T-helper 1 cell treated with Interleukin-12 subunit alpha and Interleukin-12 subunit beta and Interleukin-4 antibody, amounts not matched to agents 30 μg/mL and 1 μg/mL, for 36 hours (primary cell): ENCODE results near the gene CHRNA4.

ENCODE experiments used
- H3K27ac Mint-ChIP-seq: one replicate; pipeline ENCODE4 v1.8.0; 2021; ENCODE audit warnings: mild to moderate bottlenecking, mixed read lengths
- H3K27me3 Mint-ChIP-seq: one replicate; pipeline ENCODE4 v1.8.0; 2021; ENCODE audit warnings: low read depth, mixed read lengths
- H3K36me3 Mint-ChIP-seq: one replicate; pipeline ENCODE4 v1.8.0; 2021; ENCODE audit warnings: low read depth, mixed read lengths
- H3K4me1 Mint-ChIP-seq: one replicate; pipeline ENCODE4 v1.8.0; 2021; ENCODE audit warnings: low read depth, mixed read lengths
- H3K4me3 Mint-ChIP-seq: one replicate; pipeline ENCODE4 v1.8.0; 2021; ENCODE audit warnings: mild to moderate bottlenecking, moderate library complexity, mixed read lengths
- H3K9me3 Mint-ChIP-seq: one replicate; pipeline ENCODE4 v1.8.0; 2021; ENCODE audit warnings: mixed read lengths

The CHRNA4 gene

DNA sequence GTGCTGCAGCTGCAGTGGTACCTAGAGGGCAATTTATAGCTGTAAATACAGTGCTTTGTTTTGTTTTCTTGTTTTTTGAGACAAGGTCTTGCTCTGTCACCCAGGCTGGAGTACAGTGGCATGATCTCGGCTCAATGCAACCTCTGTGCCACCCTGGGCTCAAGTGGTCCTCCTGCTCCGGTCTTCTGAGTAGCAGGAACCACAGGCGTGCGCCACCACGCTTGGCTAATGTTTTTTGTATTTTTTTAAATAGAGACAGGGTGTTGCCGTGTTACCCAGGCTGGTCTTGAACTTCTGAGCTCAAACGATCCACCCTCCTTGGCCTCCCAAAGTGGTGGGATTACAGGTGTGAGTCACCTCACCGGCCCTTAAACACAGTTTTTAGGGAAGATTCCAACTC lies 26.8 kb downstream of the CHRNA4 start:
- Mint-ChIP-seq H3K36me3 (no peaks in the 10 kb centered on the region), H3K4me3 (no peak overlapping the region), H3K4me1 (no peaks in the 10 kb centered on the region), H3K27ac (no peak overlapping the region), H3K27me3 (peaks cover 6% of the 10 kb centered on the region), H3K9me3 (peaks cover 21% of the 10 kb centered on the region)

DNA sequence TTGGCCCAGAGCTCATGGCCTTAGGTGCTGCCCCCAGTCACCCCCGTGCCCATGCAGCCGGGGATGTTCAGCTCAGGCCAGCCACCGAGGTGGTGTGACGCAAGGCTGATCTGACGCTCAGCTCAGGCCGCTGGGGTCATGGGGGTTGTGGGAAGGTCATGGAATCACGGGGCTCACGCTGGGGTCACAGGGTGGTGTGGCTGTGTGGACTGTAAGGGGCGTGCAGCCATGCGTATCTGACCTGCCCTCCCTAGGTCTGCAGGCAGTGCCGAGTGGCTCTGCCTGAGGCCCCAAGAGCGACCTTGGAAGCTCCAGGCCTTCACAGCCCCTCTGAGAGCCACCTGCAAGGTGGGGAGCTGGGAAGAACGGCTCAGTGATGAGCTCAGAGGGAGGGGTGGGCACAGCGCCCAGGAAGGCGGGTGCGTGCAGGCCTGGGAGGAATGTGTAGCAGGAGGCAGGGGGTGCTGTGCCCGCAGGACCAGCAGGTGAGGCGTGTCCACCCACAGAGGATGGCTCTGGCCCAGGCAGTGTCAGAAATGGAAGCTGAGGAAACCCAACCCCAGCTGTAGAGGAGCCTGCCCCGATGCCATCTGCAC lies 27.8 kb downstream of the CHRNA4 start:
- Mint-ChIP-seq H3K27ac (no peak overlapping the region), H3K9me3 (peaks cover 15% of the 10 kb centered on the region), H3K36me3 (no peaks in the 10 kb centered on the region), H3K4me1 (no peaks in the 10 kb centered on the region), H3K4me3 (no peak overlapping the region), H3K27me3 (peaks cover 6% of the 10 kb centered on the region)

- no peaks in the 10 kb centered on the region for H3K36me3 Mint-ChIP-seq
- H3K27ac Mint-ChIP-seq, result no peak overlapping the region
- H3K9me3 Mint-ChIP-seq, result peaks cover 15% of the 10 kb centered on the region
- H3K4me3 Mint-ChIP-seq, result no peak overlapping the region
- peaks cover 6% of the 10 kb centered on the region for H3K27me3 Mint-ChIP-seq
- no peaks in the 10 kb centered on the region for H3K4me1 Mint-ChIP-seq
Observed at GRCh38 chr20:63332488-63333240, 28.5 kb downstream of the CHRNA4 start.

- no peak overlapping the region for H3K27ac Mint-ChIP-seq
- H3K4me3 Mint-ChIP-seq, result no peak overlapping the region
- peaks cover 3% of the 10 kb centered on the region for H3K4me1 Mint-ChIP-seq
- H3K27me3 Mint-ChIP-seq, result peaks cover 4% of the 10 kb centered on the region
- peaks cover 15% of the 10 kb centered on the region for H3K9me3 Mint-ChIP-seq
- H3K36me3 Mint-ChIP-seq, result no peaks in the 10 kb centered on the region
Observed at GRCh38 chr20:63331741-63332400, 29.3 kb downstream of the CHRNA4 start.

DNA sequence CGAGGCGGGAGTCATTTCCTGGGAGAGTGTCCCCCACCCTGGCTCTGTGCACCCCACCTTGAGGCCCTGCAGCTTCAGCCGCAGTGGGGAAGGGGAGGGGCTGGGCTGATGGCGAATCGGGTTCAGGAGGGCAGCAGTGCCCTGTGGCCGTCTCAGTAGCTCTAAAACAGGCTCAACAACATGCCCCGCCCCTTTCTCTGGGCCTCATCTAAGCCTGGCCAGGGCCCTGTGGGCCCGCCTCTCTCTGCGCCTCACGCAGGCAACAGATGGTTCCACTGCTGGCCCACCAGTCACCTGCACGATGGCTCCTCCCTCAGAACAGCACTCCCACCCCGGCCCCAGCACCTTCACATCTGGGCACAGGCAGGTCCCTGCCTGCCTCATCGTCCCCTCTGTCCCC lies 30.2 kb downstream of the CHRNA4 start:
- H3K9me3 Mint-ChIP-seq, result peaks cover 15% of the 10 kb centered on the region
- H3K4me1 Mint-ChIP-seq, result peaks cover 3% of the 10 kb centered on the region
- H3K27ac Mint-ChIP-seq, result no peak overlapping the region
- H3K27me3 Mint-ChIP-seq, result no peaks in the 10 kb centered on the region
- H3K4me3 Mint-ChIP-seq, result no peak overlapping the region
- no peaks in the 10 kb centered on the region for H3K36me3 Mint-ChIP-seq

- H3K4me3 Mint-ChIP-seq, result no peak overlapping the region
- peaks cover 10% of the 10 kb centered on the region for H3K9me3 Mint-ChIP-seq
- peaks cover 3% of the 10 kb centered on the region for H3K4me1 Mint-ChIP-seq
- H3K36me3 Mint-ChIP-seq, result no peaks in the 10 kb centered on the region
- H3K27me3 Mint-ChIP-seq, result no peaks in the 10 kb centered on the region
- H3K27ac Mint-ChIP-seq, result no peak overlapping the region
Observed at GRCh38 chr20:63330084-63330760, 30.9 kb downstream of the CHRNA4 start.

DNA sequence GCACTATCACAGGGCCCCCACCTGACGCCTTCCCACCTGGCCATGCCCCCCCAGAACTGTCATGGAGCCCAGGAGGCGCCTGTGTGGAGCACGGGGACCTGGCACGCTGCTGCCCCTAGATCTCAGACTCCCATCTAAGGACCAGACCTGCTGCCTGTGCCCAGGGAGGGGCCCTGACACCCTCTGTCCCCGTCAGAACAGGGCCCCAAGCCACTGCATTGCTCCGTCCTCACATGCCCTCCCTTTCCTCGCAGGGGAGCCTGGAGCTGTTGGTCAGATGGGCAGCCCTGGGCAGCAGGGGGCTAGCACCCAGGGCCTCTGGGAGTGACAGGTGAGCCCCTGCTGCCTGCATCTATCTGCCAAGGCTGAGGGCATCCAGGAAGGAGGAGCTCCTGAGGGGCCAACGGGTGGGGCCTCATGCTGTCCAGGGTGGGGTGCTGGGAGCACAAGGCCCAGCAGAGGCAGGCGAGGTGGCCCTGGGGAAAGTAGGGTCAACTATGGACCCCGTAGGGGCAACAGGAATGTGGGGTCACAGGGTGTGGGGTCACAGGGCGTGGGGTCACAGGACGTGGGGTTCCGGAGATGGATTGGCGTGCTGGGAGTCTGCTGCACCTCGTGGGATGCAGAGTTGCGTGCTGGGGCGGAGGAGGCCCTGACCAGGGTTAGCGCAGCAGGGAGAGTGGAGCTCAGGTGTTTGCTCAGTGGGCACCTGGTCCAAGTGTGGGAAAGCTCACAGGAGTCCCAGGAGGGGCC lies 31.6 kb downstream of the CHRNA4 start:
- Mint-ChIP-seq H3K4me3 (no peak overlapping the region), H3K36me3 (no peaks in the 10 kb centered on the region), H3K9me3 (peaks cover 10% of the 10 kb centered on the region), H3K4me1 (peaks cover 3% of the 10 kb centered on the region), H3K27me3 (no peaks in the 10 kb centered on the region), H3K27ac (no peak overlapping the region)

GRCh38 chr20:63328718-63329275 lies 32.4 kb downstream of the CHRNA4 start:
- H3K27ac Mint-ChIP-seq, result no peak overlapping the region
- H3K27me3 Mint-ChIP-seq, result no peaks in the 10 kb centered on the region
- no peaks in the 10 kb centered on the region for H3K36me3 Mint-ChIP-seq

DNA sequence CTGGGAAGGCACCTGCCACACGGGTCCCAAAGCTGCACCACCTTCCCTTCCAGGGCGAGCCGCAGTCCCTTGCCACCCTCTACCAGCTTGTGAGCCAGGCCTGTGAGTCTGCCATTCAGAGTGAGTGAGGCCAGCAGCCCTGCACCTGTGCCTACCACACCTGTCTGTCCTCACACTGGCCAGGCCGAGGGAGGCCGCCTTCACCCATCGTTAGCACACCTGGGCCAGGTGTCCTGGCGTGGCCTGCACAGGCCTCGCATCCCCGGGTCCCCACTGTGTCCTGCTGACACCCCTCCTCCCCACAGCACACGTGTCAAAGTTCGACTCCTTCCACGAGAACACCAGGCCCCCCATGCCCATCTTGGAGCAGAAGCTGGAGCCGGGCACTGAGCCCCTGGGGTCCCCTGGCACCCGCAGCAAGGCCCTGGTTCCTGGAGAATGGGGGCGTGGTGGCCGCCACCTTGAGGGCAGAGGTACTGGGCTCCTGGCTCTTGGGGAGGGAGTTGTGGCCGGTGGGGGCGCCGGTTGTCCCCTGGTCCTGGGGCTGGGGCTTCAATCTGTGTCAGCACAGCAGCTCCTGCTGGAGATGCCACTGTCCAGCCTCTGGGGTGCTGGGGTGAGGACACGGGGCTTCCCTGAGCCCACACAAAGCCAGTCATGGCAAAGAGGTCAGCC lies 33.0 kb downstream of the CHRNA4 start:
- Mint-ChIP-seq H3K27ac (peak overlapping the region; percentile 26), H3K4me1 (peaks cover 3% of the 10 kb centered on the region), H3K9me3 (peaks cover 10% of the 10 kb centered on the region), H3K4me3 (no peak overlapping the region), H3K36me3 (no peaks in the 10 kb centered on the region), H3K27me3 (no peaks in the 10 kb centered on the region)

More at GRCh38 chr20:63328718-63329275, 32.4 kb downstream of the CHRNA4 start:
- peaks cover 3% of the 10 kb centered on the region for H3K4me1 Mint-ChIP-seq
- peaks cover 10% of the 10 kb centered on the region for H3K9me3 Mint-ChIP-seq
- no peak overlapping the region for H3K4me3 Mint-ChIP-seq

DNA sequence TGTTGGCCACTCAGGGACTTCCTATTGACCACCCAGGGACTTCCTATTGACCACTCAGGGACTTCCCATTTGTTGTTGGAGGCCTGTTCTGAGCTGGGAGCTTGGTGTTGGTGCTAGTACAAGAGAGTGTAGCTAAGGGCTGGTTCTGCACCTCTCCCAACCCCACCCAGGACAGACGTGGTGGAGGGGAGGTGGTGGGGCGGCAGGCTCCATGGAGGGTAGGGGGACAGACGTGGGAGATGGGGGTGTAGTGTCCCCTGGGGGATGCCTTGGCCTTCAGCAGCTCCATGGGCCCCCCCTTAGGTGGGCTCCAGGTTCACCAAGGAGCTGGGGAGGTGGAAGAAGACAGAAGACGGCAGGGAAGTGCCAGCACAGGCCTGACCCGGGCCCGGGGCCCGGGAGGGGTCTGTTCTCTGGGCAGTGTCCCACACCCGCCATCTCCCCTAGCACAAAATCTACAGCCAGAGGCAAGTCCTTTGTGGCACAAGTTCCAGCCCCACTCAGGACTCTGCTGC lies 33.9 kb downstream of the CHRNA4 start:
- Mint-ChIP-seq H3K36me3 (no peaks in the 10 kb centered on the region), H3K27ac (peak overlapping the region; percentile 81), H3K4me3 (no peak overlapping the region), H3K9me3 (peaks cover 10% of the 10 kb centered on the region), H3K27me3 (no peaks in the 10 kb centered on the region), H3K4me1 (peaks cover 3% of the 10 kb centered on the region)

- H3K27me3 Mint-ChIP-seq, result no peaks in the 10 kb centered on the region
- no peaks in the 10 kb centered on the region for H3K36me3 Mint-ChIP-seq
- H3K27ac Mint-ChIP-seq, result peak overlapping the region; percentile 81
- H3K4me1 Mint-ChIP-seq, result peaks cover 3% of the 10 kb centered on the region
- peaks cover 3% of the 10 kb centered on the region for H3K9me3 Mint-ChIP-seq
- no peak overlapping the region for H3K4me3 Mint-ChIP-seq
Observed at GRCh38 chr20:63326314-63327230, 34.6 kb downstream of the CHRNA4 start.

DNA sequence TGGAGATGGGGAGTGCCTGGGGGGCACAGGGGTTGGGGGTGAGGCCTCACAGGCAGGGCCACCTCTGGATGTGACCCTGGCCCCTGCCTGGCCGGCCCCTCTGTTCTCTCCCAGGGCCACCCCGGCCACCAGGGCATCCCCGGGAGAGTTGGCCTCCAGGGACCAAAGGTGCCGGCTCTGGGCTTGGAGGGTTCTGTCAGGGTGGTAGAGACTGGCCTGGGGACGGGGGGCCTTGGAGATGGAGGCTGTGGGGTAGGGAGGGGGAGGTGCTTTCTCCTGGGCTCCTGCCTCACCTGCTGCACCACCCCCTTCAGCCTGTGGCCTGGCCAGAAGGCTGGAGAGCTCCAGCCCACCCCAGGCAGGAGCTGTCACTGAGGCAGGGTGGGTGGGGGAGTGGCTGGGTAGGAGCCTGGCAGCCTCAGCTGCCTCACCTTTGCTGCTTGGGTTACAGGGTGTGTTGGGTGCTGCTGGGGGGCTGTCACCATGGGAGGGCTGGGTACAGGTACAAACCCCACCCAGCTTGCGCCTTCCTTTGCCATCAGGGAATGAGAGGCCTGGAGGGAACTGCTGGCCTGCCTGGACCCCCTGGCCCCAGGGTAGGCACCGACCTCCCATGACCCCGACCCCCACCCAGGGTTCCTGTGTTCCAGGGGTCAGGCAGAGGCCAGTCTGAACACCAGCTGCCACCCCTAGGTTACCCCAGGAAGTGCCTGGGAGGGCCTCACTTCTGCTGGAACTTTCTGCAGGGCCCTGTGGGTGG lies 35.4 kb downstream of the CHRNA4 start:
- Mint-ChIP-seq H3K4me1 (peaks cover 3% of the 10 kb centered on the region), H3K27ac (no peak overlapping the region)

More for the DNA sequence above, 35.4 kb downstream of the CHRNA4 start:
- Mint-ChIP-seq H3K27me3 (no peaks in the 10 kb centered on the region), H3K9me3 (no peaks in the 10 kb centered on the region), H3K36me3 (no peaks in the 10 kb centered on the region), H3K4me3 (no peak overlapping the region)
